GM23248 (cell line): ENCODE measurements around the gene SCGB1C1.

Experiments used
- EZH2 ChIP-seq: fragments of 200-600 bp; sonication (generic); IDR thresholded peaks from 2 replicates; pipeline ENCODE4 v1.6.1; 2018; ENCODE audit warnings: antibody characterized with exemption, mild to moderate bottlenecking; ENCODE audit not compliant: insufficient read depth, poor library complexity, severe bottlenecking
- EZH2phosphoT487 ChIP-seq: fragments of 200-600 bp; sonication (generic); IDR thresholded peaks from 2 replicates; pipeline ENCODE4 v1.6.1; 2018; ENCODE audit warnings: antibody characterized with exemption, moderate library complexity, mild to moderate bottlenecking, low read depth; ENCODE audit not compliant: insufficient read depth

DNA sequence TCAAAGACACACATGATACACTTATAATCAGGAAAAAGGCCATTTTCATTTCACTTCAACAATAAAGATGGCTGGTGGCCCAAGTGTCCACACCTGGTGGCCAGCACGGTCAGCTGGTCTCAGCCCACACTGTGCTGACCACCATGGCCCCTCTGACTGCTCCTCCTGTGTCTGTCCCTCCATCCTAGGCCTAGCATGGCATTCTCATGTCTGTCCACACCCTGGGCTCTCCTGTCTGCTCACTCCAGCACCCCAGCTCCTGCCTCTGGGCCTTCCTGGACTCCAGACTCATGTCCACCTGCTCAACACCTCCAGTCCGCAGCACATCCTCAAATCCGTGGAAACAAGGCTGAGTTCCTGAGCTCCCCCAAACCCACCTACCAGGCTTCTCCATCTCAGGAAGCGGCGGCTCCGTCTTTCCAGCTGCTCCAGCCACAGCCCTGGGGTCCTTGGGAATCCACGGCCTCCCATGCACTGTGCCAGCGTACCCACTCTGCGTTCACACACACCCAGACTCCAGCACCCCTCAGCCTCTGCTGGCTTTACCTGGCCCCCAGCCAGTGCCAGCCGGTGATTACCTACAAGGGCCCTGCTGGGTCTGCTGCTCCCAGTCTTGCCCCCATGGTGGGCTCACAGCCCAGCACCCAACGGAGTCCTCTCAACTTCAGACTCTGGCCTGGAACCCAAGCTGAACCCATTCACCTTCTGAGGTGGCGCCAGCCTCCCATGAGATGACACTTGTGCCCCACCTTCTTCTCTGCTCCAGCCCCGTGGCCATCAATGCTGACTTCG is 29.3 kb downstream of the SCGB1C1 start:
- no peak for TF ChIP-seq EZH2
- TF ChIP-seq EZH2phosphoT487 = no peak
